ENCODE data around the gene HNRNPC. TPM values are rescaled to one million over a fixed set of nuclear protein-coding genes. Genes with fewer than 3 reads are reported as not detected.

The HNRNPC gene
- polyA plus RNA-seq, 1 donor from 2014 or later = 1,176 TPM

GRCh38 chr14:21279783-21280182, 10.5 kb upstream of the HNRNPC start, which contains the start of gene RPGRIP1:
Gene RPGRIP1 (plus strand): TSS chr14:21280083. CDS start chr14:21287977, 7,894 bp downstream.
- H3K9me2 ChIP-seq (ENCODE audit: insufficient read depth, low read length) = no peaks in the 10 kb centered on the region
- no peak within 1 kb of the TSS for H3K9ac ChIP-seq (ENCODE audit: low read length)
- no peaks in the 10 kb centered on the region for H3F3A ChIP-seq (ENCODE audit: insufficient read depth, low read length, poor library complexity, severe bottlenecking)
- no peaks in the 10 kb centered on the region for H4K20me1 ChIP-seq (ENCODE audit: insufficient read depth)
- H3K27me3 ChIP-seq (ENCODE audit: insufficient read depth, low read depth, low read length) = no peaks in the 10 kb centered on the region
- H3K27ac ChIP-seq (ENCODE audit: low read length) = no peak within 1 kb of the TSS
- no peaks in the 10 kb centered on the region for H3K79me2 ChIP-seq (replicated peaks; ENCODE audit: insufficient read depth, low read length)
- H3K9me3 ChIP-seq (ENCODE audit: low read length) = no peaks in the 10 kb centered on the region
- TF ChIP-seq POLR2AphosphoS5 (IDR thresholded peaks at IDR 0.05) (no peak), MXI1 (conservative IDR thresholded peaks at IDR 0.05; ENCODE audit: poor library complexity, severe bottlenecking) (no peak), REST (IDR thresholded peaks at IDR 0.05; ENCODE audit: borderline replicate concordance) (no peak), TAF1 (IDR thresholded peaks at IDR 0.05; ENCODE audit: low read depth) (no peak), SMC3 (conservative IDR thresholded peaks at IDR 0.05; ENCODE audit: poor library complexity) (no peak), CTCF (IDR thresholded peaks at IDR 0.05; ENCODE audit: poor library complexity, severe bottlenecking) (no peak), EP300 (conservative IDR thresholded peaks at IDR 0.05; ENCODE audit: poor library complexity, severe bottlenecking) (no peak), EZH2 (IDR thresholded peaks at IDR 0.05; ENCODE audit: borderline replicate concordance, insufficient read depth, low read length, poor library complexity, severe bottlenecking) (no peak)
- no peaks in the 10 kb centered on the region for H3K36me3 ChIP-seq (ENCODE audit: insufficient read depth, low read length)
- H3K4me3 ChIP-seq (ENCODE audit: low read length) = no peak within 1 kb of the TSS
- H3K4me2 ChIP-seq (ENCODE audit: low read length) = no peak within 1 kb of the TSS
- no peak within 1 kb of the TSS for H2AFZ ChIP-seq (ENCODE audit: low read depth, low read length)

GRCh38 chr14:21278632-21279031, 9.4 kb upstream of the HNRNPC start:
- Histone ChIP-seq H3K4me3 (ENCODE audit: low read length) (no peak overlapping the region), H3K36me3 (ENCODE audit: insufficient read depth, low read length) (no peaks in the 10 kb centered on the region), H3K9me2 (ENCODE audit: insufficient read depth, low read length) (no peaks in the 10 kb centered on the region), H2AFZ (ENCODE audit: low read depth, low read length) (no peak overlapping the region), H3K27me3 (ENCODE audit: insufficient read depth, low read depth, low read length) (no peaks in the 10 kb centered on the region), H3K9me3 (ENCODE audit: low read length) (no peaks in the 10 kb centered on the region), H3K79me2 (replicated peaks; ENCODE audit: insufficient read depth, low read length) (no peaks in the 10 kb centered on the region), H3K4me2 (ENCODE audit: low read length) (no peak overlapping the region), H4K20me1 (ENCODE audit: insufficient read depth) (no peaks in the 10 kb centered on the region), H3K9ac (ENCODE audit: low read length) (no peak overlapping the region), H3K27ac (ENCODE audit: low read length) (no peak overlapping the region), H3F3A (ENCODE audit: insufficient read depth, low read length, poor library complexity, severe bottlenecking) (no peaks in the 10 kb centered on the region)
- no peak for TF ChIP-seq REST (IDR thresholded peaks at IDR 0.05; ENCODE audit: borderline replicate concordance)
- no peak for TF ChIP-seq EZH2 (IDR thresholded peaks at IDR 0.05; ENCODE audit: borderline replicate concordance, insufficient read depth, low read length, poor library complexity, severe bottlenecking)
- TF ChIP-seq RAD21 (conservative IDR thresholded peaks at IDR 0.05) = no peak
- no peak for TF ChIP-seq TAF1 (IDR thresholded peaks at IDR 0.05; ENCODE audit: low read depth)
- no peak for TF ChIP-seq CTCF (IDR thresholded peaks at IDR 0.05; ENCODE audit: poor library complexity, severe bottlenecking)
- TF ChIP-seq EP300 (conservative IDR thresholded peaks at IDR 0.05; ENCODE audit: poor library complexity, severe bottlenecking) = no peak
- TF ChIP-seq MXI1 (conservative IDR thresholded peaks at IDR 0.05; ENCODE audit: poor library complexity, severe bottlenecking) = no peak
- no peak for TF ChIP-seq POLR2AphosphoS5 (IDR thresholded peaks at IDR 0.05)
- TF ChIP-seq SMC3 (conservative IDR thresholded peaks at IDR 0.05; ENCODE audit: poor library complexity) = no peak

Data from neural cell (in vitro differentiated cells).